PFSK-1 (cell line): ENCODE results near the gene GPATCH8.

ENCODE experiments used
- POLR2AphosphoS5 ChIP-seq: IDR thresholded peaks from 2 replicates; pipeline ENCODE4 v1.6.1; 2012; ENCODE audit warnings: low read depth, mild to moderate bottlenecking, control low read depth, low read length, moderate library complexity
- SIN3A ChIP-seq: IDR thresholded peaks from 2 replicates; pipeline ENCODE4 v1.6.1; 2012; ENCODE audit warnings: mild to moderate bottlenecking, low read length, moderate library complexity, borderline replicate concordance; ENCODE audit not compliant: insufficient read depth

- TF ChIP-seq POLR2AphosphoS5 = no peak
- no peak for TF ChIP-seq SIN3A
Observed at GRCh38 chr17:44402564-44403172, 100.5 kb downstream of the GPATCH8 start.
